Sigmoid colon (tissue), 7 donors: ENCODE data around the gene CMSS1. TPM values are rescaled to one million over a fixed set of nuclear protein-coding genes. Genes with fewer than 3 reads are reported as not detected.
A peak's percentile ranks its signal among the peaks of the same experiment; 100 is the strongest.

Experiments used
- DNase-seq: peaks from one replicate; pipeline ENCODE4 v3.0.0-alpha.2; 2019
- H3K27ac ChIP-seq, 4 donors: fragments of 200-600 bp; sonication (generic); one replicate each; pipeline ENCODE4 v1.5.1; 2016 to 2019; ENCODE audit warnings: mild to moderate bottlenecking in 1 of 4
- H3K27me3 ChIP-seq, 3 donors: fragments of 200-600 bp; sonication (generic); one replicate each; pipeline ENCODE4 v1.5.1; 2019; ENCODE audit warnings: mild to moderate bottlenecking in 1 of 3
- H3K36me3 ChIP-seq, 4 donors: fragments of 200-600 bp; sonication (generic); one replicate each; pipeline ENCODE4 v1.5.1; 2016 to 2019
- H3K4me1 ChIP-seq, 4 donors: fragments of 200-600 bp; sonication (generic); one replicate each; pipeline ENCODE4 v1.5.1; 2017 to 2019
- H3K4me3 ChIP-seq, 4 donors: fragments of 200-600 bp; sonication (generic); one replicate each; pipeline ENCODE4 v1.5.1; 2017 to 2019; ENCODE audit warnings: mild to moderate bottlenecking in 2 of 4, moderate library complexity in 1 of 4
- H3K9me3 ChIP-seq, 4 donors: fragments of 200-600 bp in 3 of 4; sonication (generic) in 3 of 4; one replicate each; pipeline versions ENCODE4 v1.5.1 to v1.6.1; 2013 to 2019
- CTCF ChIP-seq, 4 experiments: fragments of 450-650 bp in 3 of 4; fragments of 200-600 bp in 1 of 4; IDR thresholded peaks; one replicate each; pipeline ENCODE4 v1.5.1; 2016 to 2019; ENCODE audit warnings: antibody characterized with exemption in 4 of 4, mild to moderate bottlenecking in 3 of 4, moderate library complexity in 2 of 4
- EP300 ChIP-seq, 4 donors: sonication (generic); formaldehyde crosslinking; IDR thresholded peaks; one replicate each; pipeline ENCODE4 v1.6.1; 2017; ENCODE audit warnings: antibody characterized with exemption in 4 of 4
- POLR2A ChIP-seq, 2 donors: fragments of 450-650 bp; IDR thresholded peaks; one replicate each; pipeline ENCODE4 v1.6.1; 2016; ENCODE audit warnings: antibody characterized with exemption in 2 of 2, mild to moderate bottlenecking in 2 of 2, moderate library complexity in 2 of 2
- POLR2AphosphoS5 ChIP-seq, 4 donors: sonication (generic); formaldehyde crosslinking; IDR thresholded peaks; one replicate each; pipeline ENCODE4 v1.6.1; 2017; ENCODE audit warnings: antibody characterized with exemption in 4 of 4
- WGBS, 2 donors: extraction: QIAGEN DNeasy Blood & Tissue Kit; methylation state at CpG; one replicate each; pipeline ENCODE4 v1.1.7; 2013; 5-methylcytosine and 5-hydroxymethylcytosine counted together
- intact Hi-C: fragments of 100-400 bp; cut with DNase I; formaldehyde crosslinking; loops from one replicate; pipeline ENCODE4 v1.15.1; 2023
- polyA plus RNA-seq, 3 donors: library from polyadenylated mRNA; stranded (reverse); fragments of 200-250 nt; gene quantifications; one replicate each; pipeline ENCODE4 v1.2.3, GENCODE V29; 2013
- total RNA-seq, 4 donors: library from RNA; depleted of rRNA; stranded (reverse); fragments of >200 nt; gene quantifications; one replicate each; pipeline ENCODE4 v1.1.0, GENCODE V29; 2016
- donor health status: healthy with polysubstance abuse.
- donor health status: Bipolar disorder and iron deficiency.
- donor health status: healthy.

Gene CMSS1
- total and polyA plus RNA-seq, 7 donors, result 6.0 to 19.4 (median 13.9) TPM

DNA sequence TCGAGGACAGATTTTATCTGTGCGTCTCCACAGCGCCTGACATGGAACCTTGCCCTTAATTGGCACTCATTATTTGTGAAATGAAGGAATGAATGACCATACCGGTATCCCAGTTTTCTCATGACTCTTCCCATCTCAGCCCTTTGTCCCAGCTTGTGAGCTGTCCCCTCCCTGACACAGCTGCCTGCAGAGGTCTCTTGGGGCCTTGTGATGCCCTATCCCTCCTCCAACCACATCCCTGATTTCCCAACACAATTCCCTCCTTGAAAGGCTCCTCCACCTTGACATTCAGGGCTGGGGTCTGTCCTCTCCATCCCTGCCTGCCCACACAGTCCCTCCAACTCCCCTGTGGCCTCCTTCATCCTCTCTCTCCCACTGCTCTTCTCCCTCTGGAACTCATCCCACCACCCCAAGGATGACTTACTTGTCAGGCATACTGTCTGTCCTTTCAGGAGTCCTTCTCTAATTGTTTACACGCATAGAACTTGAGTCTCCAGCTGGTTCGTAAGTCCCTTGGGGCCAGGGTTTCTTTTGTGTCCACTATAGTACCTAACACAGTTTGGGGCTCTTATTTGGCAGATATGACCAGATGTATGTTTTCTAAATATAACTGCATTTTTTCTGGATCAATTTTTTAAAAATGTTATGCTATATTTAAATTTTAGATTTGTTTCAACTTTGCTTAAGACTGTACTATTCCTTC, 332.2 kb downstream of the CMSS1 start:
- intact Hi-C loops, result no loop called here
- no peaks in the 10 kb centered on the region for H3K36me3 ChIP-seq

GRCh38 chr3:100150473-100150872, 332.8 kb downstream of the CMSS1 start:
- peak in 3 of 4 donors; percentile 12 to 56 (median 52) for TF ChIP-seq POLR2AphosphoS5 (IDR thresholded peaks at IDR 0.05)
- TF ChIP-seq POLR2A (IDR thresholded peaks at IDR 0.05), result no peak
- DNase-seq, result no peak
- intact Hi-C loops, result no loop called here
- no peaks in the 10 kb centered on the region for H3K36me3 ChIP-seq
- H3K4me3 ChIP-seq, result no peak overlapping the region
- peaks cover 0 to 2% (median 0%) of the 10 kb centered on the region in 4 donors for H3K9me3 ChIP-seq
- no peaks in the 10 kb centered on the region for H3K27me3 ChIP-seq
- peak overlapping the region in 3 of 4 donors; percentile 68 to 75 (median 69) for H3K27ac ChIP-seq
- WGBS, 2 donors, result 82 to 92% methylated on average over 1 of the region's 1 CpG
- peaks cover 0 to 22% (median 15%) of the 10 kb centered on the region in 4 donors for H3K4me1 ChIP-seq

More for the DNA sequence above, 332.2 kb downstream of the CMSS1 start:
- Histone ChIP-seq H3K9me3 (no peaks in the 10 kb centered on the region), H3K27ac (peak overlapping the region in 3 of 4 donors; percentile 68 to 75 (median 69)), H3K27me3 (no peaks in the 10 kb centered on the region), H3K4me1 (peaks cover 0 to 22% (median 15%) of the 10 kb centered on the region in 4 donors), H3K4me3 (no peak overlapping the region)
- no peak for DNase-seq
- TF ChIP-seq POLR2A (IDR thresholded peaks at IDR 0.05) (no peak), CTCF (IDR thresholded peaks at IDR 0.05) (no peak), EP300 (IDR thresholded peaks at IDR 0.05) (no peak), POLR2AphosphoS5 (IDR thresholded peaks at IDR 0.05) (no peak)
- WGBS, 2 donors, result 93% methylated on average over 6 of the region's 6 CpGs

DNA sequence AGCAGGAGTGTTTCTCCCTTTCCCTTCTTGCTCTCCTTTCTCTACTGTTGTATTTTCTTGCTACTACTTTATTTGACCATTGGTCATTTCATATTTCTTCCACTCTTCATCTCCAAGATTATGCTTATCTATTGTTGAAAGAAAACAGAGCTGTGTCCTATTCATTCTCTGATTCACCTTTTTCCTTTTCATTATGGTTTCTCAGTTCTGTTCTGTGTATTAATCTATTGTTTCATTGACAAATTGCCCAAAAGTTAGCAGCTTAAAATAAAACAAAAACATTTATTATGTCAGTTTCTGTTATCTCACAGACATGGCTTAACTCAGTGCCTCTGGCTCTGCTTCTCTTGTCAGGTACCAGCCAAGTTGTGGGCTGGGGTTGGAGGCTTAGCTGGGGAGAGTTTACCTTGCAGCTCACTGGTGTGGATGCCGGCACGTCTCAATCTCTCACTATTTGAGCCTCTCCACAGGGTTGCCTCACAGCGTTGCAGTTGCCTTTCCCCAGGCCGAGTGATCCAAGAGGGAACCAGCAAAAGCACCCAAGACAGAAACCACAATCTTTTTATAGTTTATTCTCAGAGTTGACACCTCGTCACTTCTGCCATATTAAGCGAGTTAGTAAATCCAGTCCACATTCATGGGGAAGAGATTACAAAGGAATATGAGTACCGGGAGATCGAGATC, 333.5 kb downstream of the CMSS1 start:
- Histone ChIP-seq H3K27me3 (no peaks in the 10 kb centered on the region), H3K9me3 (peaks cover 0 to 2% (median 0%) of the 10 kb centered on the region in 4 donors), H3K4me1 (peaks cover 0 to 22% (median 15%) of the 10 kb centered on the region in 4 donors), H3K36me3 (no peaks in the 10 kb centered on the region), H3K4me3 (no peak overlapping the region), H3K27ac (peak overlapping the region; percentile 41 to 75 (median 68))
- intact Hi-C loops, result no loop called here
- WGBS, 2 donors, result 80 to 87% methylated on average over 8 of the region's 8 CpGs
- peak; percentile 64 for DNase-seq
- no peak for TF ChIP-seq EP300 (IDR thresholded peaks at IDR 0.05)
- no peak for TF ChIP-seq POLR2AphosphoS5 (IDR thresholded peaks at IDR 0.05)
- no peak for TF ChIP-seq CTCF (IDR thresholded peaks at IDR 0.05)
- no peak for TF ChIP-seq POLR2A (IDR thresholded peaks at IDR 0.05)

DNA sequence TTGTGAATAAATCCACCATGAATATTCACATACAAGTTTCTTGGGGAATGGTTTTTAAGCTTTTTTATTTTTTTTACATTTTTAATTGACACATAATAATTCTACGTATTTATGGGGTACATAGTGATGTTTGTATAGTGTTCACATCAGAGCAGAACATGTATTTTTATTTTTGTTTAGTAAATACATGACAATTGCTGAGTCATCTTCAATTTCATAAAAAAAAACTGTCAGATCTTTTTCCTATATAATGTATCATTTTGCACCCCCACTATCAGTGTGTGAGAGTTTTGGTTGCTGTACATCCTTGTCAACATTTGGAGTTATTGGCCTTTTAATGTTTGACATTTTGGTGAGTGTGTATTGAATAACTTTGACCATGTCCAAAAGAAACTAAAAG, 336.5 kb downstream of the CMSS1 start:
- Histone ChIP-seq H3K36me3 (no peaks in the 10 kb centered on the region), H3K4me3 (no peak overlapping the region), H3K27ac (no peak overlapping the region), H3K4me1 (peaks cover 0 to 34% (median 21%) of the 10 kb centered on the region in 4 donors), H3K9me3 (peaks cover 0 to 2% (median 0%) of the 10 kb centered on the region in 4 donors), H3K27me3 (no peaks in the 10 kb centered on the region)
- DNase-seq, result no peak
- TF ChIP-seq POLR2AphosphoS5 (IDR thresholded peaks at IDR 0.05) (no peak), EP300 (IDR thresholded peaks at IDR 0.05) (no peak), POLR2A (IDR thresholded peaks at IDR 0.05) (no peak), CTCF (IDR thresholded peaks at IDR 0.05) (no peak)
- intact Hi-C loops, result no loop called here
- WGBS, 2 donors, result 93% methylated on average over 1 of the region's 1 CpG

GRCh38 chr3:100155128-100155527, 337.5 kb downstream of the CMSS1 start:
- intact Hi-C loops, result no loop called here
- Histone ChIP-seq H3K27ac (no peak overlapping the region), H3K9me3 (peaks cover 0 to 2% (median 0%) of the 10 kb centered on the region in 4 donors), H3K27me3 (no peaks in the 10 kb centered on the region), H3K4me3 (no peak overlapping the region), H3K4me1 (peaks cover 0 to 35% (median 26%) of the 10 kb centered on the region in 4 donors), H3K36me3 (no peaks in the 10 kb centered on the region)
- TF ChIP-seq POLR2AphosphoS5 (IDR thresholded peaks at IDR 0.05) (no peak), POLR2A (IDR thresholded peaks at IDR 0.05) (no peak), CTCF (IDR thresholded peaks at IDR 0.05) (no peak), EP300 (IDR thresholded peaks at IDR 0.05) (no peak)
- no peak for DNase-seq
